Subcutaneous adipose tissue (tissue), 4 donors: ENCODE results near the gene FOXA2. TPM values are rescaled to one million over a fixed set of nuclear protein-coding genes. Genes with fewer than 3 reads are reported as not detected.

Experiments used
- CTCF ChIP-seq: fragments of 450-650 bp; IDR thresholded peaks from one replicate; pipeline ENCODE4 v1.5.1; 2016; ENCODE audit warnings: low read depth, mild to moderate bottlenecking, control low read depth, antibody characterized with exemption, moderate library complexity
- total RNA-seq, 4 donors: library from RNA; depleted of rRNA; stranded (reverse); fragments of >200 nt; gene quantifications; one replicate each; pipeline ENCODE4 v1.1.0, GENCODE V29; 2016

FOXA2 gene
- total RNA-seq, 4 donors from 2014 or later = not detected

GRCh38 chr20:22559711-22560318, 24.6 kb downstream of the FOXA2 start:
- no peak for TF ChIP-seq CTCF

DNA sequence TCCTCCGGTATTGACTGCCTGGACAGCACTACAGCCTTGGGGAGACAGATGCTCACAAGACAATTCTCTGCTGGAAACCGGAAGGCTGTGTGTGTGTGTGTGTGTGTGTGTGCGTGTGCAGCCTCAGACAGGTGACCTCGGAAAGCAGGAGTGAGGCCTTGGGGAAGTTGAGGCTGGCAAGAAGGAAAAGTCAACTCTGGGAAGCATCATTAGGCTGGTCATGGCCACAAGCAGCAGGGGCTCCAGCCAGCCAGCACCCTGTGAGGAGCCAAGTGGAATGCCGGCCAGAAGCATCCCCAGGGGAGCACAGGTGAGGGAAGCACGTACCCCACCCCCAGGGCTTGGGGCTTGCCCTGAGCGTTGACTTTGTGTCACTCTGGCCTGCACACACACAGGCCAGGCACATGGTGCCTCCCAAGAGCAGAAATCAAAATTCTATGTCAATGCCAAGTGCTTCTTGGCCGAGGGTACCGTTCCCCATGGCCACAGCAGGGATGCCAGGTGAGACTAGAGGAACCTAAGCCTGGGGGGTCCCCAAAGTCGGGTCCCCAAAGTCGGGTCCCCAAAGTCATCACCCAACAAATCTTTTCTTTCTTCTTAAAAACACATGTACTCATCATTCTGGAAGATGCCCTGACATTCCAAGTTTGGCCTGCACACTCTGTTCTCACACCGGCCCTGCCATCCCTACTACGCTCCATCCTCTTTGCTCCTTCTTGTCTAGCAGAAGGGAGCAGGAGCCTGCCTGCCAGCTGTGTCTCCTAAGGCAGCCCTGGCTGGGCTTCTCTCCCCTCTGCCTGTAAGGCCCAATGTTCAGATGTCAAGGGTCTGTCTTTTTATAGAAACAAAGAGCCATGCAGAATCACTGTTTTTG, 26.7 kb downstream of the FOXA2 start:
- no peak for TF ChIP-seq CTCF

DNA sequence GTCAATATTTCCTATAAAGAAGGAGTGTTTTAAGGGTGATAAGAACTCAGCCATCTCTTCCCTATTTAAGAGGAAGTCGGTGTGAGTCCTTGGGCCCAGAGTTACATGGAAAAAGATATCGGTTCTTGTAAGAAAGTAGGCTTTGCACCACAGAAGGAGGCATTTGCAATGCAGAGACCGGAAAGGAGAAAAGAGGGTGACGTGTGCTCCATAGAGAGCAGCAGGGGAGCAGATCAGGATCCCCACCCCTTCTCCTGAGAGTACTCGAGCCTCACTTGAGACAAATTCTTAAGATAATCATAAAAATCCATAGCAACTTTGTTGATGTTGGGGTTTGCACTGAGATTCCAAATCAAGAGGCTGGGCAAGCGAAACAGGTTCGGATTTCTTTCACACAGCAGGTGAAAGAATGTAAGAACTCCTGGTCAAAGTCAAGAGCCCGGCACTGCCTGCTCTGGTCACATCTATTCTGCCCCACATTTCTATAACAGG, 27.8 kb downstream of the FOXA2 start:
- no peak for TF ChIP-seq CTCF

DNA sequence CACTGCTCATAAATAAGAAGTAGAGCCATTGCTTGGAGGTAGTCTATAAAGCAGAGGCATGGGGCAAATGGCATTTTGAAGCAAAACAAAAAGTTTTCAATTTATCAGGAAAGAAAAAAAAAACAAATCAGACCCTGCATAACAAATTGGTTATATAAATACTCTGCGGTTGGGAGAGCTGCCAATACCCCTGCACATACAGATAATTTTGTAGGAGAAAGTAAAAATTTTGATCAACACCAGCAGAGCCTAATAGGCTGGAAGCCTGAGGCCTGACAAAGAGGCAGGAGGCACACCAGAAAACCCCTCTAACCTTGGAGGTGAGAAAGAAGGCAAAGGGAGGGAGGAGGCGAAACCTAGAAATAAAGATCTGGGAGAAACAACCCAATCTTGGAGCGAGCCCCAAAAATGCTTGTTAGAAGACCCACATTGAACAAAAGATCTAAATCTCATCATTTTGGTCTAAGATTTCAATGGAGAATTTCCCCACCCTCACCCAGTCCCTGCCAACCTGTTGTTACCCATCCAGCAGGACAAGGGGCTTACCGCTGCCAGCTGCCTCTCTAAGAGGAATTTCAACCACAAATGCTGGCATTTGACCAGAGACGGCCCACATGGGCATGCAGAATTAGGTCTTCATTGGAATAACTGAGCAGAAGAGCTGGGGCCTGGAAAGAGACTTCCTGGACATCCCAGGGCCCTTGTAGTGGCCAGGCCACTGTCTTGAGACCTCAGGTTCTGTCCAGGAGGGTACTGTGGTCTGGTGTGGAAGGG, 28.4 kb downstream of the FOXA2 start:
- no peak for TF ChIP-seq CTCF

- no peak for TF ChIP-seq CTCF
Measured at GRCh38 chr20:22554391-22554790, 30.0 kb downstream of the FOXA2 start.

DNA sequence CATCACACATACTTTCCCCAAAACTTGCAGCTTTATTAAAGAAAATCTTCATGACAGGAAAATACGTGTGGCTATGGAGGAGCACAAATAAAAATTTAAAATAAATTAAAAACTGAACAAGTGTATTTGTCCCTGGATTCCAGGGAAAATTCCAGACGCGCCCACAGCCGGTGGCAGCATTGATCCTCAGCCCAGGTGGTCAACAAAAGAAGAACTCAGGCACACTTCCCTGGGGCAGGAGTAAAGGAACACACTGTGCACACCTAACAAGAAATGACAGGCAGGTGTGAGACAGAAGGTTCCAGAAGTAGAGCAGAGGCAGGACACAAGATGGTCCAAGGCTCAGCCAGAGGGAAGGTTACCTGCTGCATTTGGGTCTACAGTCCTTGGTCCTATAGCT, 36.3 kb downstream of the FOXA2 start:
- TF ChIP-seq CTCF = no peak

- TF ChIP-seq CTCF = no peak
Measured at GRCh38 chr20:22546344-22546743, 38.0 kb downstream of the FOXA2 start.
